WTC11 (cell line): ENCODE measurements around the gene CSNK1A1.

Experiments used
- CTCF ChIP-seq: fragments of 200-600 bp; IDR thresholded peaks from 2 replicates; pipeline ENCODE4 v1.8.0; 2022; ENCODE audit warnings: antibody characterized with exemption
- ELF4 ChIP-seq: sonication (generic); formaldehyde crosslinking; IDR thresholded peaks from 2 replicates; pipeline ENCODE4 v1.8.1; 2022; ENCODE audit warnings: low read depth, mild to moderate bottlenecking, moderate library complexity, missing genetic modification reagents
- NFE2L1 ChIP-seq: sonication (generic); formaldehyde crosslinking; IDR thresholded peaks from 2 replicates; pipeline ENCODE4 v1.8.1; 2023; ENCODE audit warnings: missing genetic modification reagents
- STAT6 ChIP-seq: sonication (generic); formaldehyde crosslinking; conservative IDR thresholded peaks from 2 replicates; pipeline ENCODE4 v1.8.1; 2023; ENCODE audit warnings: mild to moderate bottlenecking, low read depth, missing genetic modification reagents, moderate library complexity
- TF ChIP-seq, protein P1 (sequence below): sonication (generic); formaldehyde crosslinking; IDR thresholded peaks from 2 replicates; pipeline ENCODE4 v1.8.1; 2022; ENCODE audit warnings: missing genetic modification reagents, borderline replicate concordance

DNA sequence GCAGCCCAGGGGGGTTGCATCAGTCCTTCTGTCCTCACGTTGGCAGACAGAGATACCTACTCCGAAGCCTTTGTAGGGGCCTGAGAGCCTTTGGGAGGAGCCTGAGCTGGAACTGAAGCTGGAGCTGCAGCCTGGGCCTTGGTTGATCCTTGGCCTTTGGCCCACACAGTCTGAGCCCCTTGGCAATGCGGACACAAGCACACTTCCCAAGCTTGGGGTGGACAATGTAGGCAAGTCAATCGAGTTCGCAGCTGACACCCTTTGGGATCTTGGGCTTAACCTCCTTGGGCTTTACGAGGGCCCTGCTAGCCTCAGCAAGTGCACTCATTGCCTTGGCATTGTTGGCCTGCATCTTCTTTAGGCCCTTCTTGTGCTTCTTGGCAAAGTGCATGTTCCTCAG lies 5.9 kb downstream of the CSNK1A1 start:
- TF ChIP-seq CTCF (no peak), STAT6 (CRISPR knock-in tag) (no peak), ELF4 (CRISPR knock-in tag) (no peak), NFE2L1 (no peak)
- TF ChIP-seq, protein P1, sequence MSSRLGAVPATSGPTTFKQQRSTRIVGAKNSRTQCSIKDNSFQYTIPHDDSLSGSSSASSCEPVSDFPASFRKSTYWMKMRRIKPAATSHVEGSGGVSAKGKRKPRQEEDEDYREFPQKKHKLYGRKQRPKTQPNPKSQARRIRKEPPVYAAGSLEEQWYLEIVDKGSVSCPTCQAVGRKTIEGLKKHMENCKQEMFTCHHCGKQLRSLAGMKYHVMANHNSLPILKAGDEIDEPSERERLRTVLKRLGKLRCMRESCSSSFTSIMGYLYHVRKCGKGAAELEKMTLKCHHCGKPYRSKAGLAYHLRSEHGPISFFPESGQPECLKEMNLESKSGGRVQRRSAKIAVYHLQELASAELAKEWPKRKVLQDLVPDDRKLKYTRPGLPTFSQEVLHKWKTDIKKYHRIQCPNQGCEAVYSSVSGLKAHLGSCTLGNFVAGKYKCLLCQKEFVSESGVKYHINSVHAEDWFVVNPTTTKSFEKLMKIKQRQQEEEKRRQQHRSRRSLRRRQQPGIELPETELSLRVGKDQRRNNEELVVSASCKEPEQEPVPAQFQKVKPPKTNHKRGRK (CRISPR knock-in tag), result no peak
